ENCODE data around the gene GYS1. TPM values are rescaled to one million over a fixed set of nuclear protein-coding genes. Genes with fewer than 3 reads are reported as not detected.

Gene GYS1
- total and polyA plus RNA-seq, 2 of the 8 experiments (the other 6 are each of a cell fraction or from before 2014, with no cell fraction given) = 30.0 to 38.7 TPM

GRCh38 chr19:48950159-48950558 is 43.0 kb downstream of the GYS1 start:
- no peak overlapping the region for H2BK15ac ChIP-seq (ENCODE audit: low read length)
- H3K23ac ChIP-seq (ENCODE audit: insufficient read length) = no peak overlapping the region
- no peak overlapping the region for H2AFZ ChIP-seq (ENCODE audit: low read length)
- H2BK120ac ChIP-seq (replicated peaks; ENCODE audit: low read depth, low read length) = no peak overlapping the region
- 87% methylated on average over 3 of the region's 3 CpGs; no CpG with 5 or more reads in 1 of the 2 experiments for WGBS, 2 experiments (ENCODE audit: extremely low coverage in 1 of 2, insufficient coverage in 1 of 2, insufficient read length in 1 of 2, insufficient replicate concordance in 2 of 2, low coverage in 1 of 2, low lambda C conversion rate in 2 of 2, missing lambda C conversion rate in 1 of 2)
- no peak overlapping the region for H3K27ac ChIP-seq (ENCODE audit: low read depth, low read length)
- H3K79me2 ChIP-seq (ENCODE audit: control insufficient read depth in 1 of 2, insufficient read depth in 2 of 2, low read length in 2 of 2) = peaks cover 0 to 3% of the 10 kb centered on the region in 2 experiments; a peak in 2 of 4 replicates
- no peak overlapping the region for H3K4me3 ChIP-seq (ENCODE audit: extremely low read depth in 1 of 4, insufficient read depth in 2 of 4, low read depth in 3 of 4, low read length in 4 of 4)
- no peak overlapping the region for H3K14ac ChIP-seq (ENCODE audit: insufficient read length)
- no peak overlapping the region for H2BK5ac ChIP-seq (ENCODE audit: low read depth, low read length)
- CTCF ChIA-PET (ENCODE audit: partially characterized antibody) = interaction anchor here (1.7 kb wide), 1 partner anchor 43 kb away, joined by 5 read pairs; the partner anchor contains the start of gene GYS1
- no peak overlapping the region for H4K8ac ChIP-seq (ENCODE audit: extremely low read depth, insufficient read depth, low read length)
- no peaks in the 10 kb centered on the region for H3K79me1 ChIP-seq (ENCODE audit: low read depth, low read length)
- H4K91ac ChIP-seq (replicated peaks; ENCODE audit: insufficient read length, low read length) = no peak overlapping the region
- TF ChIP-seq YY1 (IDR thresholded peaks at IDR 0.05; ENCODE audit: low read depth, low read length) (0 out of 2 replicates have a peak, but pooled peaks have one; percentile 10), SRF (IDR thresholded peaks at IDR 0.05; ENCODE audit: low read depth, low read length) (no peak)
- no peaks in the 10 kb centered on the region; the same call in 1 of the 2 replicates for H3K23me2 ChIP-seq (ENCODE audit: low read depth, low read length)
- H3K4me1 ChIP-seq (replicated peaks in 1 of 4; ENCODE audit: control insufficient read depth in 3 of 4, insufficient read depth in 4 of 4, low read length in 3 of 4) = peaks cover 0 to 2% (median 0%) of the 10 kb centered on the region in 4 experiments; a peak in 1 of 7 replicates
- no peaks in the 10 kb centered on the region for H3K36me3 ChIP-seq (ENCODE audit: control insufficient read depth in 2 of 4, insufficient read depth in 4 of 4, low read length in 3 of 4)
- no peaks in the 10 kb centered on the region; a peak in 1 of 7 replicates for H3K27me3 ChIP-seq (replicated peaks in 1 of 4; ENCODE audit: control insufficient read depth in 3 of 4, extremely low read depth in 1 of 4, insufficient read depth in 3 of 4, low read length in 3 of 4)
- no peak for FAIRE-seq
- H3K9me3 ChIP-seq (ENCODE audit: insufficient read depth in 2 of 2, low read depth in 1 of 2, low read length in 1 of 2) = no peaks in the 10 kb centered on the region
- H3K4me2 ChIP-seq (ENCODE audit: insufficient read depth in 1 of 2, low read depth in 2 of 2, low read length in 2 of 2) = no peak overlapping the region
- H3K9ac ChIP-seq (replicated peaks in 1 of 4; ENCODE audit: extremely low read depth in 1 of 4, low read depth in 3 of 4, low read length in 3 of 4) = no peak overlapping the region
- H4K5ac ChIP-seq (ENCODE audit: insufficient read length, low read depth, low read length) = no peak overlapping the region
- no peak overlapping the region for H2AK5ac ChIP-seq (ENCODE audit: low read depth, low read length)
- H3K56ac ChIP-seq (replicated peaks; ENCODE audit: insufficient read length, low read depth, low read length) = no peak overlapping the region
- no peak overlapping the region for H3K4ac ChIP-seq (replicated peaks; ENCODE audit: insufficient read length, low read depth, low read length)
- H2BK20ac ChIP-seq (ENCODE audit: low read length) = no peak overlapping the region
- H2BK12ac ChIP-seq (ENCODE audit: low read depth, low read length) = no peak overlapping the region
- H4K20me1 ChIP-seq (replicated peaks in 1 of 2; ENCODE audit: control insufficient read depth in 1 of 2, insufficient read depth in 2 of 2, low read length in 2 of 2) = no peaks in the 10 kb centered on the region
- POLR2A ChIA-PET (ENCODE audit: partially characterized antibody) = interaction anchor here (0.6 to 1.9 kb wide), 3 partner anchors 11 to 16 kb away, joined by 3 to 9 read pairs (median 4); no protein-coding TSS in a partner anchor
- no peak overlapping the region for H3K18ac ChIP-seq (ENCODE audit: extremely low read depth, low read length)
- DNase-seq (ENCODE audit: low read depth in 1 of 2, low spot score in 2 of 2) = no peak

All from H1 (cell line).